HG03571 (cell line): Measurements from ENCODE around the gene UBASH3A.

Experiments used
- ATAC-seq: cut with Tn5 transposase; IDR thresholded peaks from one replicate; pipeline ENCODE4 v1.9.1; 2021; ENCODE audit not compliant: unreplicated experiment

The UBASH3A gene

GRCh38 chr21:42374457-42374856 lies 29.2 kb upstream of the UBASH3A start:
- no peak for ATAC-seq

DNA sequence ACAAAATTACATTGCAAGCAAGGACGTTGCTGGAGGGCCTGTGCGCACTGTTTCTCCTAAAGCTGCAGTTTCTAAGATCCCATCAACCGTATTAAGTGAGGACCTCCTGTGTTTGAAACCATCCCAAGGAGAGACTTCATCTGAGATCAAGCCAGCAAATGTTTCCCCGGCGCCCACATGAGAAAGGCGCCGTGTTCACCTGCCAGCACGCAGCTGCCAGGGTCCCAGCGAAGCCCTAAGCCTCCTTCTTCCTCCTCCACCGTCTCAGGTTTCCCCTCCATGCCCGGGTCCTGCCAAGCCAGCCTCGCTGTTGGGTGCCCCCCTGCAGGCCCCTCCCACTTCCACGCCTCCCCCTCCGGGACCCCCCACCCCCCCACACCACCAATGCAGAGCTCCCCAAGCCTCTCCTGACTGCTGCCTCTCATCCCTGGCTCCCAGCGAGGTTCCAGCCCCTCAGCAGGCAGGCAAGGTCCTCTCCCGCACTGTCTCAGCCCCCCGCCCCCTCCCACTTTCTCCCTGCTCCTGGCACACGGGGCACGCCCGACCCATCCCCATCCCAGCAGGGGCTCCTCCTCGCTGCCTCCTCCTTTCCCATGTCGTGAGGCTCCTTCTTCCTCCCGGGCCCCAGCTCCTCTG lies 28.7 kb upstream of the UBASH3A start:
- no peak for ATAC-seq

- ATAC-seq = no peak
Measured at GRCh38 chr21:42375506-42375905, 28.2 kb upstream of the UBASH3A start.

DNA sequence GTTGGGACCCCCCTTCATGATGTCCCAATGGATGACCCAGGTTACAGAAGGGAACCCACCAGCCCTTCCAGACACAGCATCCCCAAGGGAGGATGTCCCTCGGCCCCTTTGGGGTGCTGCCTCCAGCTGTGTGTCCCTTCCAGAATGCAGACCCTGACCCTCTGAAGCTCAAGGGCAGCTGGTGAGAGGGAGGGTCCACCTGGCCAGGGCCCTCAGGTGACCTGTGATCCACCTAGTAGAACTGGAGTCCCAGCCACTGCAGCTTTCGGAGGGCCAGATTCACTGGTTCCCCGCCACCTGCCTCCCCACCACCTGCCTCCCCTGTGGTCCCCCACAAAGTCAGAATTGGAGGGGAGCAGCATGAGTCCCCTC lies 27.8 kb upstream of the UBASH3A start:
- no peak for ATAC-seq

- ATAC-seq = no peak
Measured at GRCh38 chr21:42376338-42376982, 27.2 kb upstream of the UBASH3A start.

GRCh38 chr21:42377211-42377950 lies 26.3 kb upstream of the UBASH3A start:
- no peak for ATAC-seq

DNA sequence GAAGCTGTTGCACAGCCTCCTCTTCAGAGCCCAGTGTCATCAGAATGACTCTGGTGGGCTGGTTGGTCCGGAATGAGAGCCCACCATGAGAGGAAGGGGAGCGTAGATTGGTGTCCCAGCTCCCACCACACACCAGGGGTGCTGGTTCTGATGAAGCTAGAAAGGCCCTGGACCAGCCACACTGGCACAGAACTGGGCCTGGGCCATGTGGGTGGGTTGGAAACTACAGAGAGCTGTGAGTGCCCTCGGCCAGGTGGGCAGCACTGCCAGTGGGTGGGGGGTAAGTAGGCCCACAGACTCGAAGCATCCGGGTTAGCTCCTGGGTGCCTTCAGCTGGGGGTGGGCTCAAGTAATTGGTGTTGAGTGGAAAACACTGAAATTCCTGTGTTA lies 25.8 kb upstream of the UBASH3A start:
- ATAC-seq = no peak

DNA sequence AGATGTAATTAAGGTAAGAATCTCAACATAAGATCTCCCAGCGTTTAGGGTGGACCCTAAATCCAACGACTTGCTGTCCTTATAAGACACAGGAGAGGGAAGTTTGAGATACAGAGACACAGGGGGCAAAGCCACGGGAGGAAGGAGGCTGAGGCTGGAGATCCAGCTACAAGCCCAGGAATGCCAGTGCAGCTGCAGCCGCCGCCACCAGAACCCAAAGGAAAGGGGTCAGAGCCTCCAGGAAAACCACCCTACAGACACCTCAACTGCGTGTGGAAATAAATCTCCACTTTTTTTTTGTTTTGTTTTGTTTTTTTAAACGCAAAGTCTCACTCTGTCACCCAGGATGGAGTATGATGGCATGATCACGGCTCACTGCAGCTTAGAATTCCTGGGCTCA lies 25.3 kb upstream of the UBASH3A start:
- no peak for ATAC-seq

DNA sequence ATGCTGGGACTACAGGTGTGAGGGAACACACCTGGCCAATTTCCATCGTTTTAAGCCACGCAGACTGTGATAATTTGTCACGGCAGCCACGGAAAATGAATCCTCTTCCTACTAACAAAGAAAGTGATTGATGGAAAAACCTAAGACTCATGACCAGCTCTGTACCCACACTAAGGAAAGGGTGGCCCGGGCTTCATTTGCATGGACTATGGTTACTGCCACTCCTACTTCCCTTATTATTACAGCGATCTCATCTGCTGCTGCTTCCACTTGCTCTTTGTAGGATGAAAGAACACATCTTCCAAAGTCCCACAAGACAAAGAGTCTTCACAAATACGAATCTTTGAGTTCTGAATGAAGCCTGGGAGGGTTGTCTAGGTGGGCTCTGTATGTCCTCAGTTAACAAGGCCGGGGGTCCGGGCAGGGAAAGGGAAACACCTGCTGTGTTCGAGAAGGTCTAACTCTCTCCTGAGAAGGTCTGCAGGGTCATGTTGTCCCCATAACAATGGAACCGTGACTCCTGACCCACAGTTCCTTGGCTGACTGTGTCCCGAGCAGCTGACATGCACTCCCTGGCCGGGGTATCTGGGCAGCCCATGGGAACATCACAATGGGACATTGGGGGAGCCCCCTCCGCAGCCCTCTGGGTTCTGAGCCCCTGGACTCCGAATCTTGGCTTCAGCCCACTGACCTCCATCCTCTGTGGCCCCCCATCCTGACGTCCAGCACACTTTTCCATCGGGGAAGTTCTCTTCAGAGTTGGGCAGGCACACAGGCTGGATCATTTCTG lies 24.1 kb upstream of the UBASH3A start:
- ATAC-seq = no peak

DNA sequence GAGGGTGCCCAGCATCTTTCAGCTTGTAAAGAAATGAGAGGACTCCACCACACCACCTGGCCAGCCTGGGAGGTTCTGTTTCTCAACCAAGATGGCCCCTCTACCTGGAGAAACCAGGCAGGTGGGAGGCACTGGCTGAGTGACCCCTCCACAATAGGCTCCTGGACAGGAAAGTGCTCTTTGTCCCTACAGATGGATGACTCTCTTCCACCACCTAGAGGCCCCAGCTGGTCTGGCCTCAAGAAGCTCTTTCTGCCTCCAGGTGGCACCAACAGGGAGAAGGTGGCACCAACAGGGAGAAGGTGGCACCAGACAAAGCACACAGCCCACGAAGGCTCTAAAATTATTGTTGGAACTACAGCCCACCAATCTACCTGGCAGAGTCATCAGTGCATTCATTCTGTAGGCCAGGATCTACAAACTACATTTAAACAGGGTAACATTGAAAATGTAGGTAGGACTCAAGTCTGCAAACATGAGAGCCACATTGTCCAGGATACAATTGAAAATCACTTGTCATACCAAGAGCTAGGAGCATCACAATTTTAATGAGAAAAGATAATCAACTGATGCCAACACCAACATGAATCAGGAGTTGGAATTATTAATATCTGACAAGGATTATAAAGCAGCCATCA lies 22.2 kb upstream of the UBASH3A start:
- no peak for ATAC-seq

GRCh38 chr21:42382915-42383314 lies 20.8 kb upstream of the UBASH3A start:
- ATAC-seq = no peak

GRCh38 chr21:42383331-42383730 lies 20.4 kb upstream of the UBASH3A start:
- ATAC-seq = no peak

DNA sequence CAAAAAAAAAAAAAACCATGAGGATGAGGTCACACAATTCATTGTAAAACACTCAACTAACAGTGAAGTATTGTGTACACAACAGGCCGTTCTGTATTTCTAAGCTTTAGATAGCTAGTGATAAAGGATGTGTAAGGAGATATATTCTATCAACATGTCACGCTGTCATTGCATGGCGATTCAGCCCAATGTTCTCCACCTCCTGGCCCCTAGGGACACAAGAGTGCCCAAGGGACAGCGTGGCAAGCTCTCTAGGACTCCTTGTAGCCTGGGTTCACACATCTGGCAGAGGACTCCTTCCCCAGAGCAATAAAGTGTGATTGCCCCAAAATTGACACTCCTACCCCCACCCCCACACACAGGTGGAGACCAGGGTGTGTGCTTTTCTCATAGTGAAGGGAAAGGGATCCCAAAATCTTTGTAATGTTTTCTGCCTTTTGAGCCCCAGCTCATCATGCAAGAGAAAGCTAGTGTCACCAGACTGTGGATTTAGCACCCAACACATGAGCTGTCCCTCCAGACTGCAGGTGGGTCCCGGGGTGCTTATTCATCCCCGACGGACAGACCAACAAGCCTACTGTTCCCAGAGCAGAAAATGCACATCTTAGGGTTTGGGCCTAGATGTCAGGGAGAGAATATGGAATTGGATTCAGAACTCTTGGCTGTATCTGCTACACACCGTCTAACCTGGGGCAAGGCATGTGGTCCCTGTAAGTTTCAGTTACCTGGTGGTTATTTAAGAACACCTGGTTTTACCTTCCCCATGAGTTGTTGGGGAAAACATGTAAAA lies 19.4 kb upstream of the UBASH3A start:
- no peak for ATAC-seq

DNA sequence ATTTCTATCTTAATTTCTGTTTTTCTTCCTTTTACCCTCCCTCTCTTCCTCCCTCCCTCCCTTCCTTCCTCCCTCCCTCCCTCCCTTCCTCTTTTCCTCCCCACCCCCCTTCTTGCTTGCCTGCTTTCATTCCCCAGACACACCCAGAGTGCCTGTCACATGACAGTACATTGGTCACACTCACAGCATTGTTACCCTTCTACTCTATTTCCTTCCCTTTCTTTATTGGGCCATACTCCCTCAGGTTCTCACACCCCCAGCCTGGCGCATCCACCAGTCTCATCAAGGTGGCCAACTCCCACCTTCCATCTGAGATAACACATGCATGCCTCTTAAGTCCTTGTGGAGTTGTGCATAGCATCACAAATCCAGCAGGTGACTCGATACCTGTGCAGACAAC lies 18.7 kb upstream of the UBASH3A start:
- ATAC-seq = no peak

- no peak for ATAC-seq
Measured at GRCh38 chr21:42385619-42386018, 18.1 kb upstream of the UBASH3A start.

DNA sequence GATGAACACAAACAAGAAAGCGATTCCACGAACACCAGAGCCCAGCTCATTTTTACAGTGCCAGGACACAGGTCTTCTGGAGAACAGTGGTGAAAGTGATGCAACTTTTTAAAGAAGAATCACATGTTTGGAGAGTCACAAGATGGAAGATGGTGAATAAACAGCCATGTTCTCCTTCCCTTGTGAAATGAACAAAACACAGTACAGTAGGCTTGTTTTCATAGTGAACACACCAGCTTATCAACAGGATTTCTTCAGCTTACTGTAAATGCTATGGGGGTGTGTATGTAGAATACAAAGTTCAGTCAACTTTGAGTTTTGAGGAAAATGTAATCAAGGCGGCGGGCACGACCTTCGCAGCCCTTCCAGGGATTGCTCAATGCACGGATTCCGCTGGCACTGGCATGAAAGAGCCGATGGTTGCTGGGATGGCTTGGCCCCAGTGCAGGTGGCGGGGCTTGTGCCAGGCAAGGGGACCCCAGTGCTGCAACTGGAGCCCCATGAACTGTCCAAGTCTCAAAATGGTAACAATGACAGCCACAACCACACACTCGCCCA lies 17.6 kb upstream of the UBASH3A start:
- ATAC-seq = no peak

GRCh38 chr21:42387164-42387563 lies 16.5 kb upstream of the UBASH3A start:
- no peak for ATAC-seq

DNA sequence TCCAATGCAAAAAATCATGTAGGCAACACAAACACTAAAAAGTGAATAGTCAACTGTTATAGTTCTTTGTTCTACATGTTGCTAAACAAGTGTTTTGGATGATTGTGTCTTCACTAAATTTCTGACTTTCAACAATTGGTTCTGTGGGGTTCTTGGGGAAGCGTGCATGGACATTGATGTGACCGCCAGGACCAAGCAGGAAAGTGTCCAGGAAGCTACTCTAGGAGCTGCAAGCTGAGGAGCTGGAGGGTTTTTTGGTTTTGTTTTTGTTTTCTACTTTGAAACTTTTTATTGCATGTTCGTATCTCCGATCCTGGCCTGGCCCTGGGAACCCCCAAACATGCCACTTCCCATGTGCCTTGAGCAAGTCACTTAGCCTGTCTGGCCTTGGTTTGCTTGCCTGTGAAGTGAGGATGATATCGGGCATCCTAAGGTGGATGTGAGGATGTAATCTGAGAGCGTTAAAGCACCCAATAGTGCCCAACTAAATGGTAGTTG lies 15.8 kb upstream of the UBASH3A start:
- no peak for ATAC-seq

- ATAC-seq = no peak
Measured at GRCh38 chr21:42388740-42389448, 14.8 kb upstream of the UBASH3A start.
